Suprapubic skin (tissue), 4 donors: ENCODE data around the gene RBM17. TPM values are rescaled to one million over a fixed set of nuclear protein-coding genes. Genes with fewer than 3 reads are reported as not detected.
"Not testable (repeated sequence)": the region's sequence is repeated elsewhere in the genome, so short reads cannot be mapped to it uniquely, and the experiment has no call there.

Source experiments
- DNase-seq, 2 donors: peaks; one replicate each; pipeline ENCODE4 v3.0.0-alpha.2; 2019; ENCODE audit warnings: low spot score in 2 of 2
- H3K27ac ChIP-seq: fragments of 200-600 bp; sonication (generic); one replicate; pipeline ENCODE4 v1.5.1; 2019
- H3K27me3 ChIP-seq: fragments of 200-600 bp; sonication (generic); one replicate; pipeline ENCODE4 v1.5.1; 2019
- H3K36me3 ChIP-seq: fragments of 200-600 bp; sonication (generic); one replicate; pipeline ENCODE4 v1.5.1; 2019
- H3K4me1 ChIP-seq: fragments of 200-600 bp; sonication (generic); one replicate; pipeline ENCODE4 v1.5.1; 2019
- H3K4me3 ChIP-seq: fragments of 200-600 bp; sonication (generic); one replicate; pipeline ENCODE4 v1.5.1; 2019; ENCODE audit warnings: mild to moderate bottlenecking
- H3K9me3 ChIP-seq: fragments of 200-600 bp; sonication (generic); one replicate; pipeline ENCODE4 v1.5.1; 2019
- CTCF ChIP-seq, 2 donors: fragments of 200-600 bp in 1 of 2; fragments of 450-650 bp in 1 of 2; sonication (generic) in 1 of 2; IDR thresholded peaks; one replicate each; pipeline ENCODE4 v1.5.1; 2016 to 2019; ENCODE audit warnings: antibody characterized with exemption in 2 of 2, mild to moderate bottlenecking in 1 of 2, moderate library complexity in 1 of 2
- EP300 ChIP-seq: sonication (generic); formaldehyde crosslinking; IDR thresholded peaks from one replicate; pipeline ENCODE4 v1.6.1; 2017; ENCODE audit warnings: antibody characterized with exemption
- POLR2A ChIP-seq, 2 donors: fragments of 450-650 bp; IDR thresholded peaks; one replicate each; pipeline ENCODE4 v1.6.1; 2017; ENCODE audit warnings: antibody characterized with exemption in 2 of 2, mild to moderate bottlenecking in 2 of 2, moderate library complexity in 2 of 2
- POLR2AphosphoS5 ChIP-seq, 3 donors: sonication (generic); formaldehyde crosslinking; IDR thresholded peaks; one replicate each; pipeline ENCODE4 v1.6.1; 2017; ENCODE audit warnings: antibody characterized with exemption in 3 of 3
- WGBS: methylation state at CpG from one replicate; pipeline ENCODE4 v1.1.5; 2018; 5-methylcytosine and 5-hydroxymethylcytosine counted together
- total RNA-seq, 4 donors: library from RNA; depleted of rRNA; stranded (reverse); fragments of >200 nt; gene quantifications; one replicate each; pipeline ENCODE4 v1.1.0, GENCODE V29; 2016

RBM17 gene
- total RNA-seq, 4 donors from 2014 or later = 31.9 to 85.6 (median 42.9) TPM

DNA sequence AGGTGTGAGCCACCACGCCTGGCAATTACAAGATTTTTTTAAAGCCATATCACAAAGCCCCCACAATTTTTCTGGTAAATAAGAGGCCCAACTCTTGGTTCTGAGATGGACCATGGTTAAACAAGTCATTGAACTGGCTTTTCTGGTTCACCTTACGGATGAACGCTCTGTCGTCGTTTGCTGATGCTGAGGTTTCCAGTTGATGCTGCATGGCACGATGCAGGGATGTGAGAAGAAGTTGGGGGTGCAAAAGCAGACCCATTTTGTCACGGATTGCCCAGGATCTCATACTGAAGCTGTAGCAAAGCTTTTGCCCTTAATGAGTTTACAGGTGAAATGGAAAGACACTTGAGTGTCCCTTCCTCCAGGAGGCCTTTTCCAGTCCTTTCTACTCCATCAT is 24.7 kb upstream of the RBM17 start:
- no peak for DNase-seq
- Histone ChIP-seq H3K4me1 (peaks cover 5% of the 10 kb centered on the region), H3K27me3 (no peaks in the 10 kb centered on the region), H3K36me3 (no peaks in the 10 kb centered on the region), H3K9me3 (no peaks in the 10 kb centered on the region), H3K4me3 (no peak overlapping the region), H3K27ac (no peak overlapping the region)
- 95% methylated on average over 7 of the region's 7 CpGs for WGBS
- no peak for TF ChIP-seq CTCF (IDR thresholded peaks at IDR 0.05)
- TF ChIP-seq POLR2AphosphoS5 (IDR thresholded peaks at IDR 0.05) = no peak
- TF ChIP-seq EP300 = no peak
- TF ChIP-seq POLR2A (IDR thresholded peaks at IDR 0.05) = no peak

DNA sequence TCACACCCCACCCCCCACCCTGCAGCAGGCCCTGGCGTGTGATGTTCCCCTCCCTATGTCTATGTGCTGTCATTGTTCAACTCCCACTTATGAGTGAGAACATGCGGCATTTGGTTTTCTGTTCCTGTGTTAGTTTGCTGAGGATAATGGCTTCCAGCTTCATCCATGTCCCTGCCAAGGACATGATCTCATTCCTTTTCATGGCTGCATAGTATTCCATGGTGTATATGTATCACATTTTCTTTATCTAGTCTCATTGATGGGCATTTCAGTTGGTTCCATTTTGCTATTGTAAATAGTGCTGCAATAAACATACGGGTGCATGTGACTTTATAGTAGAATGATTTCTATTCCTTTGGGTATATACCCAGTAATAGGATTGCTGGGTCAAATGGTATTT is 24.1 kb upstream of the RBM17 start:
- H3K36me3 ChIP-seq, H3K27me3 ChIP-seq, H3K27ac ChIP-seq, H3K9me3 ChIP-seq, DNase-seq, H3K4me3 ChIP-seq, H3K4me1 ChIP-seq: not testable (repeated sequence)
- WGBS = 92% methylated on average over 3 of the region's 3 CpGs

DNA sequence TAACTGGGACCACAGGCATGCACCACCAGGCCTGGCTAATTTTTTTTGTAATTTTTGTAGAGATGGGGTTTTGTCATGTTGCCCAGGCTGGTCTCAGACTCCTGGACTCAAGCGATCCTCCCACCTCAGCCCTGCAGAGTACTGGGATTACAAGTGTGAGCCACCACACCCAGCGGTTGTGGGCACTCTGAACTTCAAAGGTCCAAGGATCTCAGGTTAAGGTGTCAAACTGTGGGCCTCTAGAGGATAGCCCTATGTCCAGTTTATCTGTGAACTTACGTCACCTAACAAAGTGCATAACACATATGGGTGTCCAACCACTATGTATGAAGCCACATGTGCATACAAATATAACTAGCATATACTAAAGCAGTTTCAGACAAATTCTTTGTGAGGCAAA is 23.4 kb upstream of the RBM17 start:
- Histone ChIP-seq H3K36me3 (no peaks in the 10 kb centered on the region), H3K4me3 (no peak overlapping the region), H3K27me3 (no peaks in the 10 kb centered on the region), H3K4me1 (peaks cover 5% of the 10 kb centered on the region), H3K9me3 (no peaks in the 10 kb centered on the region), H3K27ac (no peak overlapping the region)
- DNase-seq = peak; percentile 17 to 45
- 77% methylated on average over 3 of the region's 3 CpGs for WGBS
- TF ChIP-seq POLR2AphosphoS5 (IDR thresholded peaks at IDR 0.05) (no peak), POLR2A (IDR thresholded peaks at IDR 0.05) (no peak), EP300 (no peak), CTCF (IDR thresholded peaks at IDR 0.05) (no peak)

DNA sequence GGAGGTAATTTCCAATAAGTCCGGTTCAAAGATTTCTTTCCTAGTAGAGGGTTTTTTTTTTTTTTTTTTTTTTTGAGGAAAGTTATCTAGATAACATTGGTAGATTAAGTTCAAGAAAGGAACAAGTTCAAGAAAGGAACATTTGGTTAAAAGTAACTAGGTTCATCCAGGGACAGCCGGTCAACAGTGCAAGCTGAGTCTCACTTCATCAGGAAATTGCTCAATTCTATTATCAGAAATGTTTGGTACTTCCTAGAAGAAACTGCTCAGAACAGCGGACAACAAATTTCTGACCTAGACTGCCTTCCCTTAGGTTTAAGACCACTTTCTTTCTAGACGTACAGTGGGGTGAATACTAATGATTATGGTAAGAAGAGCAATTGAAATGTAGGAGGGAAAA is 23.0 kb upstream of the RBM17 start:
- H3K4me1 ChIP-seq = peaks cover 6% of the 10 kb centered on the region
- no peak overlapping the region for H3K4me3 ChIP-seq
- no peaks in the 10 kb centered on the region for H3K27me3 ChIP-seq
- WGBS = 63% methylated on average over 4 of the region's 4 CpGs
- peak; percentile 2 to 21 for DNase-seq
- no peaks in the 10 kb centered on the region for H3K9me3 ChIP-seq
- no peak overlapping the region for H3K27ac ChIP-seq
- TF ChIP-seq POLR2A (IDR thresholded peaks at IDR 0.05) = no peak
- no peak for TF ChIP-seq POLR2AphosphoS5 (IDR thresholded peaks at IDR 0.05)
- TF ChIP-seq CTCF (IDR thresholded peaks at IDR 0.05) = no peak
- no peak for TF ChIP-seq EP300
- no peaks in the 10 kb centered on the region for H3K36me3 ChIP-seq

DNA sequence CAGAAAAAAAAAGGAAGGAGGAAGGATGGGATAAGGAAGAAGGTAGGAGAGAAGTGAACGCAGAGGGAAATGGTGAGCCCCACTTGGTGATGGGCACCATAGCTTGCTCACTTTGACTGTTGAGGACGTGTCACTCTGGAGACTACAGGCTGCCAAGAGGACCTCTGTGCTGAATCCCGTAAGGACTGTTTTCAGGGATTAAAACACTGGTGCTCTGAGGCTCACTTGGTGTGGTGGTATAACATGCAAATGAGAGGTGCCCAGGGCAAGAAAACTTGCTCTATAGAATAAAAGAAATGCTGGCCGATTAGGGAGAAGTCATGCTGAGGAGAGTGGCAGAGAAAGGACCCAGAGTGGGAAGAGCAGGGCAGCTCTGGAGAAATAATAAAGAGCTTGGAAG is 21.4 kb upstream of the RBM17 start:
- no peaks in the 10 kb centered on the region for H3K27me3 ChIP-seq
- no peaks in the 10 kb centered on the region for H3K9me3 ChIP-seq
- WGBS = 78% methylated on average over 4 of the region's 4 CpGs
- H3K4me1 ChIP-seq = peaks cover 11% of the 10 kb centered on the region
- peak in 1 of 2 donors; percentile 9 for DNase-seq
- TF ChIP-seq POLR2A (IDR thresholded peaks at IDR 0.05) = no peak
- no peak for TF ChIP-seq EP300
- no peak for TF ChIP-seq CTCF (IDR thresholded peaks at IDR 0.05)
- TF ChIP-seq POLR2AphosphoS5 (IDR thresholded peaks at IDR 0.05) = no peak
- no peak overlapping the region for H3K27ac ChIP-seq
- H3K4me3 ChIP-seq = no peak overlapping the region
- H3K36me3 ChIP-seq = no peaks in the 10 kb centered on the region

- WGBS = 73% methylated on average over 6 of the region's 6 CpGs
- H3K27me3 ChIP-seq = no peaks in the 10 kb centered on the region
- TF ChIP-seq EP300 = no peak
- TF ChIP-seq POLR2AphosphoS5 (IDR thresholded peaks at IDR 0.05) = no peak
- no peak for TF ChIP-seq CTCF (IDR thresholded peaks at IDR 0.05)
- TF ChIP-seq POLR2A (IDR thresholded peaks at IDR 0.05) = no peak
- peak in 1 of 2 donors; percentile 35 for DNase-seq
- H3K4me1 ChIP-seq = peaks cover 16% of the 10 kb centered on the region
- H3K9me3 ChIP-seq = no peaks in the 10 kb centered on the region
- no peak overlapping the region for H3K27ac ChIP-seq
- H3K4me3 ChIP-seq = no peak overlapping the region
- H3K36me3 ChIP-seq = no peaks in the 10 kb centered on the region
Measured at GRCh38 chr10:6068006-6068405, 20.8 kb upstream of the RBM17 start.
